ENCODE results near the gene JARID2. TPM values are rescaled to one million over a fixed set of nuclear protein-coding genes. Genes with fewer than 3 reads are reported as not detected.

Gene JARID2
- total RNA-seq, 4 donors from 2014 or later = 11.6 to 22.5 (median 16.4) TPM

DNA sequence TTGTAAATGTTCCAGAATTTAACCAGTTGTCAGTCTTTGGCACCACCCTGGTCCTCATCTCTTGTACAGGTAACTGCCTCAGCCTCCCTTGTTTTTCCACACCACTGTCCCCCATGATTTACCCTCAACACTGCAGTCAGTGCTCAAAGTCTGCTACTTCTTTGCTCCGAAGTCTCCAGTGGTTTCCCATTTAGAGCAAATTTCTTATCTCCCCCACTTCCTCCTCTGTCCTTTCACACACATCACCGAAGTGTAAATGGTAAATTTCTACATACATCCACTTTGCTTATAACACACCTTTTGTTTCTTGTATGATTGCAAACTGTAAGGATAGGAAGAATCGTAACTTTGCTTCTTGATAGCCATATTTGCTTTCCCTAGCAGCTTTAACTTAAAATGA lies 115.3 kb downstream of the JARID2 start:
- no peak overlapping the region for H3K27ac ChIP-seq
- TF ChIP-seq, protein P1, sequence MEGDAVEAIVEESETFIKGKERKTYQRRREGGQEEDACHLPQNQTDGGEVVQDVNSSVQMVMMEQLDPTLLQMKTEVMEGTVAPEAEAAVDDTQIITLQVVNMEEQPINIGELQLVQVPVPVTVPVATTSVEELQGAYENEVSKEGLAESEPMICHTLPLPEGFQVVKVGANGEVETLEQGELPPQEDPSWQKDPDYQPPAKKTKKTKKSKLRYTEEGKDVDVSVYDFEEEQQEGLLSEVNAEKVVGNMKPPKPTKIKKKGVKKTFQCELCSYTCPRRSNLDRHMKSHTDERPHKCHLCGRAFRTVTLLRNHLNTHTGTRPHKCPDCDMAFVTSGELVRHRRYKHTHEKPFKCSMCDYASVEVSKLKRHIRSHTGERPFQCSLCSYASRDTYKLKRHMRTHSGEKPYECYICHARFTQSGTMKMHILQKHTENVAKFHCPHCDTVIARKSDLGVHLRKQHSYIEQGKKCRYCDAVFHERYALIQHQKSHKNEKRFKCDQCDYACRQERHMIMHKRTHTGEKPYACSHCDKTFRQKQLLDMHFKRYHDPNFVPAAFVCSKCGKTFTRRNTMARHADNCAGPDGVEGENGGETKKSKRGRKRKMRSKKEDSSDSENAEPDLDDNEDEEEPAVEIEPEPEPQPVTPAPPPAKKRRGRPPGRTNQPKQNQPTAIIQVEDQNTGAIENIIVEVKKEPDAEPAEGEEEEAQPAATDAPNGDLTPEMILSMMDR (IDR thresholded peaks at IDR 0.05 in 4 of 5, conservative IDR thresholded peaks at IDR 0.05 in 1 of 5) = no peak
- TF ChIP-seq POLR2A (IDR thresholded peaks at IDR 0.05) = no peak
- H3K36me3 ChIP-seq = no peaks in the 10 kb centered on the region
- DNase-seq = no peak
- intact Hi-C loops (cut with DNase I; ENCODE audit: low total_unique reads) = loop anchor here (5.0 kb wide), 1 partner anchor 121 kb away; no protein-coding TSS in a partner anchor
- in situ Hi-C loops (cut with MboI; ENCODE audit: low sequenced_read_pairs in 4 of 4) = loop anchor here in 1 of 4 donors (25.0 kb wide), 1 partner anchor 99 kb away; no protein-coding TSS in a partner anchor
- H3K9me3 ChIP-seq = no peaks in the 10 kb centered on the region
- no peak overlapping the region for H3K4me3 ChIP-seq
- peaks cover 74 to 89% of the 10 kb centered on the region in 2 donors for H3K4me1 ChIP-seq
- ATAC-seq = no peak
- no peaks in the 10 kb centered on the region for H3K27me3 ChIP-seq

DNA sequence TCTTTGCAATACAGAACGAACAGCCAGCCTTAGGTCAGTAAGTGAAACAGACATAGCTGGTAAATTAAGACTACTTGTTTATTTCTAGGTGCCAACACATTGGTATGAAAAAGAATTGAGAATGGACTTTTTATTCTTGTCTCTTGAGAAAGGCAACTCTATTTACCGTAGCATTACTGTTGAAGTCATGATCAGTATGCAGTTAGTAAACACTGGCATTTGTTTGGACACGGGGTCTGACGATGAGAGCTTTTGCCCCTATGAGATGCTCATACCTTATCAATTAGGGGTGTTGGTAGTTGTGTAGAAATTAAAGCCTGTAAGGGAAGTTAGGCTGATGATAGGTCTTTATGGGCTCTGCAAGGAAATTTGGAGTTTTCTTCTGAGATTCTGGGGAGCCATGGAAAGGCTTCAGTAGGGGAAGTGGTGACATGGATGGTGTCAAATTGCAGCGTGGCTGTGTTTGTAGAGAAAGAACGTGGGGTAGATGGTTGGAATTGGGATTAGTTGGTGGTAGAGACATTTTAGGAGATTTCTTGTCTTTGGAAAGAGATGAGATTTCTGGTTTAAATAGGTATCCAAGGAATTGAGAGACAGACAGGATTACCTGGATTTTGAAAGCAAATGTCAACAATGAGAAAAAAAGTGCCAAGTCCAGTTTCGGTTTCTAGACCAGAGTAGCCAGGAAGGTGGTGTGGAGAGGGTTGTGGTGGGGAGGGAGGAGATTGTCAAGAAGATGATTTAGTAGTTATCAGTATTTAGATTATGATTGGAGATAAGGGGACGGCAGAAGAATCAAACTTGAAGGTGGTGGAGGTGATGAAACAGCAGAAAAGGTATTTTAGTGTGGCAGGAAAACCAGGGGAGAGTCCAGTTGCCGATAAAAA lies 116.6 kb downstream of the JARID2 start:
- H3K4me1 ChIP-seq = peaks cover 73 to 87% of the 10 kb centered on the region in 2 donors
- no peaks in the 10 kb centered on the region for H3K27me3 ChIP-seq
- H3K9me3 ChIP-seq = no peaks in the 10 kb centered on the region
- ATAC-seq = no peak
- intact Hi-C loops (cut with DNase I; ENCODE audit: low total_unique reads) (loop anchor here (5.0 kb wide), 1 partner anchor 120 kb away; no protein-coding TSS in a partner anchor), in situ Hi-C loops (cut with MboI; ENCODE audit: low sequenced_read_pairs in 4 of 4) (loop anchor here in 1 of 4 donors (25.0 kb wide), 1 partner anchor 100 kb away; no protein-coding TSS in a partner anchor)
- peak overlapping the region in 1 of 4 donors; percentile 27 for H3K4me3 ChIP-seq
- no peak for TF ChIP-seq POLR2A (IDR thresholded peaks at IDR 0.05)
- TF ChIP-seq, protein P1 (IDR thresholded peaks at IDR 0.05 in 4 of 5, conservative IDR thresholded peaks at IDR 0.05 in 1 of 5) = no peak
- DNase-seq = no peak
- peak overlapping the region; percentile 60 to 70 (median 63) for H3K27ac ChIP-seq
- H3K36me3 ChIP-seq = no peaks in the 10 kb centered on the region

DNA sequence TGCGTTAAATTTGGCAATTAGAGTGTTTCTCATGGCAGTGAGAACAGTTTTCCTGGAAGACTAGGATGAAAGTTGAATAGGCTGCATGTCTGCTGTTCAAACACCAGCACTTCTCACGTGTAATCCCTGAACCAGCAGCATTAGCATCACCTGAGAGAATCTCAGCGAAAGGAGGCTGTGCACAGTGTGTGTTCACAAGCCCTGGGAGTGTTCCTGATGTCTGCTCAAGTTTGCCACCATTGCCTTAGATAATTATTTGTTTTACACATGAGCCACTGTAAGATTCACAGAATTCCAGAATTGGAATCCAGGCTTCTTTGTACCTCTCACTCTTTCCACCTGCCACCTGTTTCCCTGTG lies 117.3 kb downstream of the JARID2 start:
- Histone ChIP-seq H3K36me3 (no peaks in the 10 kb centered on the region), H3K27ac (peak overlapping the region; percentile 62 to 73 (median 67)), H3K4me3 (no peak overlapping the region), H3K4me1 (peaks cover 76 to 85% of the 10 kb centered on the region in 2 donors), H3K9me3 (no peaks in the 10 kb centered on the region), H3K27me3 (no peaks in the 10 kb centered on the region)
- TF ChIP-seq, protein P1 (IDR thresholded peaks at IDR 0.05 in 4 of 5, conservative IDR thresholded peaks at IDR 0.05 in 1 of 5) = no peak
- TF ChIP-seq POLR2A (IDR thresholded peaks at IDR 0.05) = no peak
- intact Hi-C loops (cut with DNase I; ENCODE audit: low total_unique reads) (loop anchor here (5.0 kb wide), 1 partner anchor 119 kb away; no protein-coding TSS in a partner anchor), in situ Hi-C loops (cut with MboI; ENCODE audit: low sequenced_read_pairs in 4 of 4) (loop anchor here in 1 of 4 donors (25.0 kb wide), 1 partner anchor 101 kb away; no protein-coding TSS in a partner anchor)
- no peak for DNase-seq
- no peak for ATAC-seq

DNA sequence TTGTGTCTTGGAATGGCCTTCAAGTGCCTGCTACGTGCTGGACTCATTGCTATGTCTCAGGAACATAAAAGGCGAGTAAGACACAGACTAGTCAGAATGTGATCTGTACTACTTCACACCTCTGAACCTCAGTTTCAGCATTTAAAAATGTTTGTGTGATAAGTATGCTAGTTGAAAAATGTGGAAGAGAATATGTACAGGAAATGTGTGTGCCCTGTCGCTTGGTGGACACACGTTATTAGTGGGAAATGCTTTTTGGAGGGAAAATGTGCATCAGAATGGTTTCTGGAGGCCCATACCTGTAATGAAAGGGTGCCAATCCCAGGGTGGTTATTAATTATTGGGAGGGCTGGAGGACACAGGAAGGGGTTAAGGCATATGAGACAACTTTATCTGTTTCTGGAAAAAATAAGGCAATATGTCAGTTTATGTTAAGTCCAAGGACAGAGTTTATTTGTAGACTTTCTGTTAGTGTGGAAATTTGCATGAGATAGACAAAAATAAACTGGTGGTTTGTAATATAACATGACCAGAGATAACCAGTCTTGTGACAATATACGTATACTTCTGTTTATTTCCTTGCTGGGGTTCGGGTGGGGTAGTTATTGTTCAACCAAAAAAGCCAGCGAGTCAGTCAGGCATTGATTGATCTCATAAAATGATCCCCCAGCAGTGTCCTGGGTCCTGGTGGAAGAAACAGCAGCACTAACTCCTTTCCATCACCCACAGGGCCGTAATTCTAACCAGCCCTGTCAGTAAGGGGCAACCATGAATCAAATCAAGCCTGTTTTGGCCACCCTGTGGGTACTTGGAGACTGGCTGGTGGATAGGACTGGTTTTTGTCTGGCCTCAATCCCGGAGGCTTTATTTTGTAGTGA lies 117.9 kb downstream of the JARID2 start:
- in situ Hi-C loops (cut with MboI; ENCODE audit: low sequenced_read_pairs in 4 of 4) (loop anchor here in 1 of 4 donors (25.0 kb wide), 1 partner anchor 101 kb away; no protein-coding TSS in a partner anchor), intact Hi-C loops (cut with DNase I; ENCODE audit: low total_unique reads) (loop anchor here (5.0 kb wide), 1 partner anchor 119 kb away; no protein-coding TSS in a partner anchor)
- ATAC-seq (no peak), DNase-seq (no peak)
- Histone ChIP-seq H3K4me1 (peaks cover 76 to 85% of the 10 kb centered on the region in 2 donors), H3K9me3 (no peaks in the 10 kb centered on the region), H3K36me3 (no peaks in the 10 kb centered on the region), H3K27ac (peak overlapping the region; percentile 62 to 73 (median 67)), H3K27me3 (no peaks in the 10 kb centered on the region), H3K4me3 (no peak overlapping the region)
- no peak for TF ChIP-seq POLR2A (IDR thresholded peaks at IDR 0.05)
- TF ChIP-seq, protein P1 (IDR thresholded peaks at IDR 0.05 in 4 of 5, conservative IDR thresholded peaks at IDR 0.05 in 1 of 5) = no peak

Measured in gastrocnemius medialis (tissue), 4 donors.